Measurements from ENCODE around the gene FADS1.
A peak's percentile ranks its signal among the peaks of the same experiment; 100 is the strongest.

FADS1 gene

DNA sequence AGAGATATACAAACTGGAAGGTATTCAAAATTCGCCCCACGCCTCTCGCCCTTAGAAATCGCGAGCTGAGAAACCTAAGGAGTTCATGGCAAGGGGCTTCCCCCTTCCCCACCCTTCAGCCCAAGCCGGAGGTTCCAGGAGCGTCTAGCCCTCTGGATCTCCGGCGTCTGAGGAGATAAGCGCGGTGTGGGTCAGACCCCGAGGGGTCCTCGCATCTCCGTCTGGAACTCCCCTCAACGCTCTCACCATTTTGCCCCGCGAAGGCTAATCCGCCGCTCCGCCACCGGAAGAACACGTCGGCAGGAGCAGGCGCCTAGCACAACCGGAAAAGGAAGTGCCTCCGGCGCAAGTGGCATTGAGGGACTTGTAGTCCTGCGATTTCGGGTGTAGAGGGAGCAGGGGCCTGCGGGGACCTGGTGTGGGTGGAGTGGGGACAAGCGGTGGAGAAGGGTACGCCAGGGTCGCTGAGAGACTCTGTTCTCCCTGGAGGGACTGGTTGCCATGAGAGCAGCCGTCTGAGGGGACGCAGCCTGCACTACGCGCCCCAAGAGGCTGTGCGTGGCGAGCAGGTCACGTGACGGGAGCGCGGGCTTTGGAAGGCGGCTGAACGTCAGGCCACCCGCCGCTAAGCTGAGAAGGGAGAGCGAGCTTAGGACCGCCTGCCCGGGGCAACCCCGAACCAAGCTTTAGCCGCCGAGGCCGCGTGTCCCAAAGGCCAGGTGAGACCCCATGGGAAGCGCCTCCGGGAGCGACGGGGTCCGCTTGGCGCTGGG lies 24.3 kb downstream of the FADS1 start, which contains the start of the genes FEN1 and TMEM258:
TSS of gene FEN1 (plus strand) at position 602 of the 773 bp plus-strand sequence. CDS start 2,451 bp downstream, outside the sequence.
TSS of gene TMEM258 (minus strand) at position 290 of the 773 bp plus-strand sequence. CDS start at position 249, 41 bp downstream.
- H3K27me3 ChIP-seq (ENCODE audit: insufficient read depth, insufficient read length) = no peaks in the 10 kb centered on the region
- H3K9me3 ChIP-seq (ENCODE audit: insufficient read depth, low read length) = no peaks in the 10 kb centered on the region
- peaks cover 6% of the 10 kb centered on the region for H3K4me1 ChIP-seq (ENCODE audit: insufficient read depth, insufficient read length)
- H3K4me3 ChIP-seq (ENCODE audit: insufficient read length, low read depth) = peak within 1 kb of the TSS; percentile 96
- H3K36me3 ChIP-seq (ENCODE audit: insufficient read depth, insufficient read length, low read length) = peaks cover 74% of the 10 kb centered on the region
- peak; percentile 89 for DNase-seq (ENCODE audit: low read depth, low spot score)
- no peak for TF ChIP-seq SUZ12 (IDR thresholded peaks at IDR 0.05; ENCODE audit: extremely low read depth, insufficient read depth, insufficient read length)
- no peak for TF ChIP-seq YY1 (IDR thresholded peaks at IDR 0.05; ENCODE audit: insufficient read depth, insufficient read length)
- peak within 1 kb of the TSS; percentile 99 for H3K9ac ChIP-seq (ENCODE audit: insufficient read length, low read depth)

DNA sequence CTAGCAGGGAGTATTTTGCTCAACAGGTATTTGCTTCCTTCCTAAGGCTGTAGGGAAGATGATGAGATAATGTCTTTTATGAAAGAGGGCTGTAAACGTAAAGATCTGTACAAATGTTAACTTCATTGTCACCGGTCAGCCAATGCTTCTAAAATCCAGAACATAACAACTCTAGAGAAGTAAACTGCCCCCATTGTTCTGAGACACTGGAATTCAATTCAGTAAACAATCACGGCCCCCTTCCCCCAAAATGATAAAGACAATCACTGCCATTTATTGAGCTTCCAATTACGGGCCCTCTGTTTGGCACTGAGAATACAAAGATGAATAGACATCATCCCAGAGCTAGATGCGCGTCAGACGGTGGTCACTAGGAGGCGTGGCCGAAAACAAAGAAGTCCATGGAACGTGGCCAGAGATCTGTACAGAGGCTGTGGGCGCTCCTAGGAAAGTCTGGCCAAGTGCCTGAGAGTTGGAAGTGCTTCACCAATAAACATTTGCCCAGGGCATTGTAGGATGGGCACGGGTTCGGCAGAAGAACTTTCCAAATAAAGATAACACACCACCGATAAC lies 25.0 kb downstream of the FADS1 start:
- Histone ChIP-seq H3K9ac (ENCODE audit: insufficient read length, low read depth) (peak overlapping the region; percentile 99), H3K9me3 (ENCODE audit: insufficient read depth, low read length) (no peaks in the 10 kb centered on the region), H3K36me3 (ENCODE audit: insufficient read depth, insufficient read length, low read length) (peaks cover 74% of the 10 kb centered on the region), H3K4me1 (ENCODE audit: insufficient read depth, insufficient read length) (peaks cover 6% of the 10 kb centered on the region), H3K4me3 (ENCODE audit: insufficient read length, low read depth) (peak overlapping the region; percentile 96), H3K27me3 (ENCODE audit: insufficient read depth, insufficient read length) (no peaks in the 10 kb centered on the region)
- DNase-seq (ENCODE audit: low read depth, low spot score) = peak; percentile 40
- TF ChIP-seq YY1 (IDR thresholded peaks at IDR 0.05; ENCODE audit: insufficient read depth, insufficient read length) = no peak
- no peak for TF ChIP-seq SUZ12 (IDR thresholded peaks at IDR 0.05; ENCODE audit: extremely low read depth, insufficient read depth, insufficient read length)
- no peak for TF ChIP-seq ZNF274 (IDR thresholded peaks at IDR 0.05; ENCODE audit: low read depth, low read length)

GRCh38 chr11:61787928-61788491 lies 28.8 kb downstream of the FADS1 start:
- Histone ChIP-seq H3K4me1 (ENCODE audit: insufficient read depth, insufficient read length) (peaks cover 13% of the 10 kb centered on the region), H3K4me3 (ENCODE audit: insufficient read length, low read depth) (no peak overlapping the region), H3K9ac (ENCODE audit: insufficient read length, low read depth) (no peak overlapping the region), H3K36me3 (ENCODE audit: insufficient read depth, insufficient read length, low read length) (peaks cover 77% of the 10 kb centered on the region), H3K27me3 (ENCODE audit: insufficient read depth, insufficient read length) (no peaks in the 10 kb centered on the region), H3K9me3 (ENCODE audit: insufficient read depth, low read length) (no peaks in the 10 kb centered on the region)
- TF ChIP-seq SUZ12 (IDR thresholded peaks at IDR 0.05; ENCODE audit: extremely low read depth, insufficient read depth, insufficient read length) (no peak), ZNF274 (IDR thresholded peaks at IDR 0.05; ENCODE audit: low read depth, low read length) (no peak), YY1 (IDR thresholded peaks at IDR 0.05; ENCODE audit: insufficient read depth, insufficient read length) (no peak)
- peak; percentile 40 for DNase-seq (ENCODE audit: low read depth, low spot score)

- DNase-seq (ENCODE audit: low read depth, low spot score) = no peak
- H3K36me3 ChIP-seq (ENCODE audit: insufficient read depth, insufficient read length, low read length) = peaks cover 96% of the 10 kb centered on the region
- no peak overlapping the region for H3K9ac ChIP-seq (ENCODE audit: insufficient read length, low read depth)
- H3K4me1 ChIP-seq (ENCODE audit: insufficient read depth, insufficient read length) = peaks cover 20% of the 10 kb centered on the region
- no peak for TF ChIP-seq ZNF274 (IDR thresholded peaks at IDR 0.05; ENCODE audit: low read depth, low read length)
- no peak for TF ChIP-seq SUZ12 (IDR thresholded peaks at IDR 0.05; ENCODE audit: extremely low read depth, insufficient read depth, insufficient read length)
- TF ChIP-seq YY1 (IDR thresholded peaks at IDR 0.05; ENCODE audit: insufficient read depth, insufficient read length) = no peak
- no peak overlapping the region for H3K4me3 ChIP-seq (ENCODE audit: insufficient read length, low read depth)
- H3K9me3 ChIP-seq (ENCODE audit: insufficient read depth, low read length) = no peaks in the 10 kb centered on the region
- no peaks in the 10 kb centered on the region for H3K27me3 ChIP-seq (ENCODE audit: insufficient read depth, insufficient read length)
Observed at GRCh38 chr11:61785837-61786402, 30.9 kb downstream of the FADS1 start.

- Histone ChIP-seq H3K9me3 (ENCODE audit: insufficient read depth, low read length) (no peaks in the 10 kb centered on the region), H3K4me3 (ENCODE audit: insufficient read length, low read depth) (no peak overlapping the region), H3K4me1 (ENCODE audit: insufficient read depth, insufficient read length) (peaks cover 18% of the 10 kb centered on the region), H3K36me3 (ENCODE audit: insufficient read depth, insufficient read length, low read length) (peaks cover 95% of the 10 kb centered on the region), H3K27me3 (ENCODE audit: insufficient read depth, insufficient read length) (no peaks in the 10 kb centered on the region), H3K9ac (ENCODE audit: insufficient read length, low read depth) (no peak overlapping the region)
- TF ChIP-seq YY1 (IDR thresholded peaks at IDR 0.05; ENCODE audit: insufficient read depth, insufficient read length) = no peak
- no peak for TF ChIP-seq ZNF274 (IDR thresholded peaks at IDR 0.05; ENCODE audit: low read depth, low read length)
- TF ChIP-seq SUZ12 (IDR thresholded peaks at IDR 0.05; ENCODE audit: extremely low read depth, insufficient read depth, insufficient read length) = no peak
- DNase-seq (ENCODE audit: low read depth, low spot score) = no peak
Observed at GRCh38 chr11:61784506-61784805, 32.3 kb downstream of the FADS1 start.

DNA sequence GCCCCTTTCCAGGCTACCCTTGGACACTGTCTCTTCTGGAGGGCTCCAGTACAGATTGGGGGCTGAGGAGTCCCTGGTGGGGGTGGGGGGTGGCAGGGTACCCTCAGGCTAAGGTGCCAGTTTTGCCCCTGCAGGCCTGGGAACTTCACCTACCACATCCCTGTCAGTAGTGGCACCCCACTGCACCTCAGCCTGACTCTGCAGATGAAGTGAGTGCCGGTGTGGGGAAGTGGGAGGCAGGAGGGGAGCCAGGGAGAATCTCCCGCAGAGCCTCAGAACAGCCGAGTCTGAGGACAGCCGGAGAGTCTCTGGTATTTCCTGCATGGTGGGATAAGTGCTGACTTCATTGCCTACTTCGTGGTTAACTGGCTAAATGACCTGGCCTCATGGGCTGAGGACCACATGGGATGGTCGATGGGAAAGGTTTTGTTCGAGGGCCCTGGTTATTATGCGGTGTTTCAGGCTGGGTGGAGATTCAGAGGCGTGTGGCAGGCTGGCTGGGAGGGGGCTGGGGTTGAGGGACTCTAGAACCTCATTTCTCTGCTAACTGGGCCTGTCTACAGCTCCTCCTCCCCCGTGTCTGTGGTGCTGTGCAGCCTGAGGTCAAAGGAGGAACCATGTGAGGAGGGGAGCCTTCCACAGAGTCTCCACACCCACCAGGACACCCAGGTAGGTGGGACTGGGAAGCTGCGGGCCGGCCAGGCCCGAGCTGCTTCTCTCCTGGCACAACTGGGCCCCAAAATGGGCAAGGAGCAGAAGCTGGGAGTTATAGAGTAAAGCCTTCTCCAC lies 32.9 kb downstream of the FADS1 start:
- Histone ChIP-seq H3K36me3 (ENCODE audit: insufficient read depth, insufficient read length, low read length) (peaks cover 95% of the 10 kb centered on the region), H3K4me1 (ENCODE audit: insufficient read depth, insufficient read length) (peaks cover 18% of the 10 kb centered on the region), H3K27me3 (ENCODE audit: insufficient read depth, insufficient read length) (no peaks in the 10 kb centered on the region), H3K9ac (ENCODE audit: insufficient read length, low read depth) (no peak overlapping the region), H3K9me3 (ENCODE audit: insufficient read depth, low read length) (no peaks in the 10 kb centered on the region), H3K4me3 (ENCODE audit: insufficient read length, low read depth) (no peak overlapping the region)
- DNase-seq (ENCODE audit: low read depth, low spot score) = no peak
- no peak for TF ChIP-seq SUZ12 (IDR thresholded peaks at IDR 0.05; ENCODE audit: extremely low read depth, insufficient read depth, insufficient read length)
- TF ChIP-seq ZNF274 (IDR thresholded peaks at IDR 0.05; ENCODE audit: low read depth, low read length) = no peak
- TF ChIP-seq YY1 (IDR thresholded peaks at IDR 0.05; ENCODE audit: insufficient read depth, insufficient read length) = no peak
